Stimulated activated CD4-positive, alpha-beta T cell treated with anti-CD3 and anti-CD28 coated beads, Interleukin-2, amount 100 ng/mL, for 48 hours (primary cell): Measurements from ENCODE around the gene NTN1.
"Not testable (repeated sequence)": the region's sequence is repeated elsewhere in the genome, so short reads cannot be mapped to it uniquely, and the experiment has no call there.

Experiments
- DNase-seq, 2 donors: peaks; one replicate each; pipeline ENCODE4 v3.0.0-alpha.2; 2020

Gene NTN1

GRCh38 chr17:9021158-9021991 lies at the start of gene NTN1:
Gene NTN1, plus strand, starts transcription at chr17:9021510. Its CDS starts 864 bp downstream, at chr17:9022374.
- DNase-seq = peak; percentile 37 to 50

GRCh38 chr17:8975091-8975725 lies 46.1 kb upstream of the NTN1 start:
- no peak for DNase-seq

- DNase-seq = no peak
These were observed 44.7 kb upstream of the NTN1 start for GRCh38 chr17:8976638-8977037.

- DNase-seq = no peak
These were observed 41.6 kb upstream of the NTN1 start for GRCh38 chr17:8979715-8980114.

DNA sequence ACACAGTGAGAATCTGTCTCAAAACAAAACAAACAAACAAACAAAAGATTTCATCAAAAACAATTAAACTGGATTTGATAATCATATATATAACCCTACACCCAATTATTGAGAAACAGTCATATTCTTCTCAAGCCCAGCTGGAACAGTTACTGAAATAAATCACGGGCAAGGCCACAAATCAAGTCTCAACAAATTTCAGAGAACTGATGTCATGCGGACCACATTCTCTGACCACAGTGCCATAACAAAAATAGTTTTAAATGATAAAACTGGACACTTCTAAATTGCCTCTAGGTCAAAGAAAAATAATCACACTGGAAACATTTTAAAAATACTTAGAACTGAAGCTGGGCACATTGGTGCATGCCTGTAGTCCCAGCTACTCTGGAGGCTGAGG lies 39.9 kb upstream of the NTN1 start:
- DNase-seq = no peak

GRCh38 chr17:8984225-8984624 lies 37.1 kb upstream of the NTN1 start:
- DNase-seq = not testable (repeated sequence)

GRCh38 chr17:8985054-8985701 lies 36.1 kb upstream of the NTN1 start:
- no peak for DNase-seq

DNA sequence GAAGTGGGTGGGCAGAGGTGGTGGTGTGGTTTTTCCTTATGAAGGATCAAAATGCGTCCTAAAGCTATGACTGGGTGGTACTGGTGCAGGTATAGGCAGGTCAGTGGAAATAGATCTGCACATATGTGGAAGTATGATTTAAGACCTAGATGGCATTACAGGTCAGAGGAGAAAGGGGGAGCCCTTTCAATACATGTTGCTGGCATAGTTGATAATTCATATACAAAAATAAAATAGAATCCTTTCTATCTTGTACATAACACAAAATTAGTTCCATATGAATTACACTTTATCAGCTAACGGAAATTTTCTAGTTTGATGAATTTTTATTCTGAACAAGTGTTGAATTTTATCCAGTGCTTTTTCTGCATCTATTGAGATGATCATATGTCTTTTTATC lies 35.0 kb upstream of the NTN1 start:
- no peak for DNase-seq

DNA sequence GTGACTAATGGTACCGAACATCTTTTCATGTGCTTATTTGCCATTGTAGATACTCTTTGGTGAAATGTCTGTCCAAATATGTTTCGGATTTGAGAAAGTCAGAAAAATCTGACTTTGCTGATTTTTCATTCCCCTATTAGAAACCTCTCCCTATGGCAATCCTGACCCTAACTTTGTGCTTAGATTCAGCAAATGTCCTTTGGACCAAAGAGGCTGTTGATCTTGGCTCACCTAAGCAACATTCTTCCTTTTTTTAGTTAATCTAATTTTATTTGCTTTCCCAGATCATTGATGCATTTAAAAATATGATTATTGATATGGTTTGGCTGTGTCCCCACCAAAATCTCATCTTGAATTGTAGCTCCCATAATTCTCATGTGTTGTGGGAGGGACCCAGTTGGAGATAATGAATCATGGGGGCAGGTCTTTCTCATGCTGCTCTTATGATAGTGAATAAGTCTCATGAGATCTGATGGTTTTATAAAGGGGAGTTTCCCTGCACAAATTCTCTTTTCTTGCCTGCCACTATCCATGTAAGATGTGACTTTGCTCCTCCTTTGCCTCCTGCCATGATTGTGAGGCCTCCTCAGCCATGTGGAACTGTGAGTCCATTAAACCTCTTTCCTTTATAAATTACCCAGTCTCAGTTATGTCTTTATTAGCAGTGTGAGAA lies 32.9 kb upstream of the NTN1 start:
- DNase-seq = not testable (repeated sequence)

GRCh38 chr17:8991514-8992285 lies 29.6 kb upstream of the NTN1 start:
- peak; percentile 71 to 76 for DNase-seq

GRCh38 chr17:8994319-8994718 lies 27.0 kb upstream of the NTN1 start:
- peak; percentile 73 to 76 for DNase-seq

DNA sequence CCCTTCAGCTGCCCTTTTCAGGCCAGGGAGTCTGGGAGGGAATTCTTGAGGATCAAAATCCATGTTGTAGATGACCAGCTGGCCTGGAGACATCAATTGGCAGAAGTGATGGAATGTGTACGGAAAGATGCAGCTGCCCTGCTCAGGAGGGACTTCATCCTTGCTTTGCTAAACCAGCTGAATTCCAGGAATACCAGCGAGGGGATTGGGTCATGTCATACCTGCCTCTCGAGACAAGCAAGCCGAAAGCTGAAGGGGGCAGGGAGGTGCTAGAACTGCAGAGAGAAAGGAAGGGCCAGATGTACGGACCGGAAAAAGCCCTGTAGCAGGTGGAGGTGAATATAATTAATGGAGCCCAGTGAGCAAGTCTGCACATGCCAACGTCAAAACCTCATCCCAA lies 25.6 kb upstream of the NTN1 start:
- no peak for DNase-seq

DNA sequence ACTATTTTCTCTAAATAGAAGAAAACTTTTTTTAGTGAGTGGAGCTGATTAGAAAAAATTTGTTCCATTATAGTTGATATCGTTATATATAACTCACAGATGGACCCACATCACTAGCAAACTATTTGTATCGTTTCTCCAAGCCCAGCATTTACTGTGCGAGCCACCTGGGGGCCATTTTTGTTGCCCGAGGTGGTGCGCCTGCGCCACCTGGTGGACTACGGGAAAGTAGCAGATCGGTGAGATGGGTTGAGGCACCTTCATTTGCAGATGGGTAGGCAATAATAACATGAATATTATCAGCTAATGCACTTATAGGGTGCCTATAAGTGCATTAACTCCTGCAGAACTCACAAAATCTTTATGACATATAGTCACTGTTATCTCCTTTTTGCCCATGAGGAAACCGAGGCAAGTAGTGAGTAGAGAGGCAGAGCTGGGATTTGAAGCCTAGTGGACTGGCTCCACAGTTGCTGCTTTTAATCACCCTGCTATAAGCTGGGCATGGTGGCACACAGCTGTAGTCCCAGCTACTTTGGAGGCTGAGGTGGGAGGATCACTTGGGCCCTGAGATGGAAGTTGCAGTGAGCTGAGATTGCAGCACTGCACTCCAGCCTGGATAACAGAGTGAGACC lies 23.2 kb upstream of the NTN1 start:
- DNase-seq = peak; percentile 78

DNA sequence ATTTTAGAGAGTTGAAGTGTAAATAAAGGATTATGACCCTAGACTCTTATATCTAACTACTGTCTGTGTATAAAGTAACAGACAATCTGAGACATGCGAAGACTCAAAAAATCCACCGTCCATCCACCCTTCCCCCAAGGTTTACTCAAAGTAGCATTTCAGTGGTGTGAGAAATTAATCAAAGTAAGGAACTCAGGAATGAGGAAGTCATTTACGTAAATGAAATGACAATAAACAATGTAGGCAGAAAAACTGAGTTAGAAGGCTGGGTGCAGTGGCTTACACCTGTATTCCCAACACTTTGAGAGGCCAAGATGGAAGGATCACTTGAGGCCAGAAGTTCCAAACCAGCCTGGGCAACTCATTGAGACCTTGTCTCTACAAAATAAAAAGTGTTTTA lies 19.8 kb upstream of the NTN1 start:
- DNase-seq = no peak

DNA sequence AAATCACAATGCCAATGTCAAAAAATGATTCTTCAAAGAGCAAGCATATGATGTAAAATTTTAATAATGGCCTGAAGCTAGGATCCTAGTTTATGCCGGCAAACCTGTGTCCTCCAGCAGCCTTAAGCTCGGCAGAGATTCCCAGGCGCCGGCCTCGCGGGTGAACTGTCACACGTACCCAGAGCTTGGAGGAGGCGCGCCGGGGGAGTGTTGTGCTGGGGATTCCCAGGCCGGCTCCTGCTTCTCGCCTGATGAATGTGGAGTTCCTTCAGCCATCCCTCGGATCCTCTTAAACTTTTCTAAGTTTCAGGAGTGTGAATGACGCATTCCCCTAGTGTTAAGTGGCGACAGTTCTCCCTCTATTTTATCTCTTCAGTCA lies 19.1 kb upstream of the NTN1 start:
- no peak for DNase-seq

DNA sequence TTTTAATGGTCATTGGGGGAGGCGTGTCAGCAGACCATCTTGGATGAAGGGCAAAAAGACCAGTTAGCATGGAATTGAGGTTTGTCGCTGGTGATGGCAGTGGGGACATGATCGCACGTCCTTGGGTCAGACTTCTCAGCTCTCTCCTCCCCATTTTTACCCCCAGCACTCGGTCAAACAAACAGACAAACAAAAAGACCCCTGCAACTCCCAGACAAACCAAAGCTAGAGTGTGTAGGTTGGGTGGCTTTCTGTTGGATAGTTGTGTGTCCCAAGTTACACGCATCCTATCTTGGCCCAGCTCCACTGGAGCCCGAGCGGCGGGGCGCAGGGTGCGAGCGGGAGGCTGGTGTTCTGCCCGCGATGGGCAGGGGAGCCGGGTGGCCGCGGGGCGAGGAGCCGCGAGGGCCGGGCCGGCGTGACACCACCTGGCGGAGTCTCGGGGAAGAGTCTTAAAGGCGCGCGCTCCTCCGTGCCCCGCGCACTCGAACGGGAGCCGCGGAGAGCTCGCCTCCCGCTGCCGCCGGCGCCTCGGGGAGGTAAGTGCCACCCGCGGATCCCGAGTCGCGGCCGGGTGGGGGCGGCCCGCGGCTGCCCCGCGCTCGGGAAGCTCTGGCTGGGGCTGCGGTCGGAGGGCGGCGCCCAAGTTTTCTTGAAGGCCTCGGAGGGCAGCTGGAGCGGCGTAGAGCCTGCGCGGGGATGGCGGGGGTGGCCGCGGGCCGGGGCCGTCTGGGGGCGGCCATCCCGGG lies 18.5 kb upstream of the NTN1 start:
- peak in 1 of 2 donors; percentile 50 for DNase-seq

DNA sequence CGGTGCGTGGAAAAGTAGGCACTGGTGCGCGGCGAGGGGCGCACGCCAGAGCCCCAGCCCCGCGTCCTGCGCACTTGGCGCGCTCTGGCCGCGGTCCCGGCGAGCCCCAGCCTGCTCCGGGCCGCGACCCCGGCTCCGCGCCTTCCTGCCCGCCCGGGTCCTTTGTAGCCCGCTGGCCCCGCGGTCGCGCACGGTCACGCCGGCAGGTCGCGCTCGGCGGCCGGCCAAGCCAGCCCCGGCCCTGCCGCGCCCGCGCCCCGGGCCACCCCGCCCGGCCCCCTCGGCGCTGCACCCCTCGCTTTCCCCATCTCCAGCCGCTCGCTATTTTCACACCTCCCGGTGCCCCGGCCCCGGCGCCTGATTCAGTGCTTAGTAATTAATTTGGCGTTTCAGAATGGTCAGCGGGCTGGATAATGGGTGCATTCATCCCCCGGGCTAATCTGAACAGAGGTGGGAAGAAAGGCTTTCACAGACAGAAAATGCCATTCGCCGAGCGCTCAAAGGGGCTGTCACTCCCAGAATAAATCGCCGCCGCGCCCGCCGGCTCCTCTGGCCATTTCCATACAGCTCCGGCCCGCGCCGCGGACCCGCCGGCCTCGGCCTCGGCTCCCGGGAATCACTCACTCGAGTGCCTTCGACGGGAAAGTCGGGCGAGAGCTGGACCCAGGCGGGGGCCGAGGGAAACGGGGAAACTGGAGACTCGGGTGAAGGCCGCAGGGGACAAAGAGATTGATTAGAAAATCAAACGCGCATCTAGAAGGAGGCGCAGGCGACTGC lies 17.8 kb upstream of the NTN1 start:
- DNase-seq = no peak

DNA sequence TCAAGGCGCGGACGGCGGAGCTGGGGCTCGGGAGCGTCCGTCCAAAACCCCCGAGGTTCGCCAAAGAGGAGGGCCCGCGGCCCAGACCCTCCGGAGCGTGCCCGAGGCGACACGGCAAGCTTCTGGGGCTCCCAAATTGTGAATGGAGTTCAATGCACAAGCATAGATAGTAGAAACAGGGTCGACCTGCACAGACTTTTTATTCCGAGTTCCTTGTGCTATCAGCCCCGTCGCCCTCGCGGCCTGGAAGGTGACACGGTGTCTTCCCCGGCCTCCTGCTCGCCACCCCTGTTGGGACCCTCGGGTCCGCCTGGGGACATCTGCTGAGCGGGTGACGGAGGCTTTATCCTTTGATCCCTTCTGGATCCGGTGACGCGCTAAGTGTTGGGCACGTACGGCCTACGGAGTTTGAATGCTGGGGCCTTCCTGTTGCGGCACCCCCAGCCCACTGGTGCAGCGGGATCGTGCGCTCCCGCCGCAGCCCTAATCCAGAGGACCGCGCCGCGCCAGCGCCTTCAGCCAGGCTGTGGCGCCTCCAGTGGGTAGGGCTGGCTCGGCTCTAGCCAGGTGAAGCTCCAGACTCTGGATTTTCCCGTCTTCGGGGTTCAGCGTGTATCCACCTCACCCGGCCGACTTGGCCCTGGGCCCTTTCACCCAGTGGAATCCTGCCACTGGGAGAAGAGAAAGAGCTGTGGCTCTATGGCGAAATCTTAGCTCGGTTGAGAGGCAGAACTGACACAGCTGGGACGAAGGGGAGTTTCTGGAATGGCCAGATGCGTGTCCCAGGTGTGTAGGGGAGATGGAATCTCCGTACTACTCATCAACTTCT lies 17.0 kb upstream of the NTN1 start:
- DNase-seq = no peak

DNA sequence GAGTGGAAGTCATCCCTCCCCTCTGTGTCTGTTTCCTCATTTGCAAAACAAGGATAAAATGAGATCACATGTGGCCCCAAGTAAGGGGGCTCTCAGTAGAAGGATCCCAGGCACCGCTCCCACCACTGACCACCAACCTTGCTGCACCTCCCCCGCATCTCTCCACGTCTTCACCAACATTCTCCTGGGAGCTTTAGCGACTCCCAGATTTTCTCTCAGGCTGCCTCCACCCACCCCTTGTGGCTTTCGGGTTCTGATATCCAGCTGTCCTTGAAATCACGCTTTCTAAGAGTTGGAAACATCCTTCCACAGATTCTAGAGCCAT lies 16.4 kb upstream of the NTN1 start:
- DNase-seq = no peak
